ENCODE measurements around the gene SKI. TPM values are rescaled to one million over a fixed set of nuclear protein-coding genes. Genes with fewer than 3 reads are reported as not detected.

SKI gene
- total RNA-seq, 1 donor from 2014 or later = 132 TPM

GRCh38 chr1:2300851-2301606 is 72.9 kb downstream of the SKI start:
- H3K4me3 Mint-ChIP-seq (ENCODE audit: unreplicated experiment) = no peak overlapping the region
- no peak for TF ChIP-seq CTCF (IDR thresholded peaks at IDR 0.05)
- DNase-seq (ENCODE audit: extremely low spot score, unreplicated experiment) = no peak
- H3K27me3 Mint-ChIP-seq (ENCODE audit: unreplicated experiment) = no peaks in the 10 kb centered on the region
- H3K36me3 Mint-ChIP-seq (ENCODE audit: unreplicated experiment) = peaks cover 8% of the 10 kb centered on the region
- peak overlapping the region; percentile 52 for H3K27ac Mint-ChIP-seq (ENCODE audit: unreplicated experiment)
- peaks cover 31% of the 10 kb centered on the region for H3K4me1 Mint-ChIP-seq (ENCODE audit: unreplicated experiment)
- H3K9me3 Mint-ChIP-seq (ENCODE audit: unreplicated experiment) = no peaks in the 10 kb centered on the region

DNA sequence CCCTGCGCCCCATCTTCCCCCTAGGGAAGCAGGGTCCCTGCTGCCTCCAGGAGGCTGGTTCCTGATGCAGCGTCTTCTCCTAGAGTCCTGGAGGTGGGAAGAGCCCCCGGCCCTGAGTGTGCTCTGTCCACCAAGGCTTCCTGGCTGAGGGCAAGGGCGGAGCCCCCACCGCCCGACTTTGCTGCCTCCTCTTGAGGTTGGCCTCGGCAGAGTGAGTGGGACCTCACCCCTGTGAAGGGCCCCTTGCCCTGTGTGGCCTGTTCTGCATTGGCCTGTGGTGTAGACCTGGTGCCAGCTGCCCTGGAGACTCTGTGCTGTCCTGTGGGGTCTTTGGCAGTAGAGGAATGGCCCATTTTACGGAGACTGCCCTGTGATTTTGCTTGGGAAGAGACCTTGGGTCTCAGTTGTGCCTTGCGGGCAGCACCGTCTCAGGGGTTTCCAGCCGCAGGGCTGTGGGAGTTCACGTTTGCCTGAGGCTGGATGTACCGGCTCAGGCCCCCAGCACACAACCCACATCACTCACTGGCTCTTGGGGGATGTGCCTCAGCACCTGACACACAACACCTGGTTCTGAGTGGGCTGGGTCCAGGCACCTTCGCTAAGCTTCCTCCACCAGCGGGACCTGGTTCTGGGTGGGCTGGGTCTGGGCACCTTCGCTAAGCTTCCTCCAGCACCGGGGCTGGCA is 73.6 kb downstream of the SKI start:
- no peak overlapping the region for H3K27ac Mint-ChIP-seq (ENCODE audit: unreplicated experiment)
- H3K36me3 Mint-ChIP-seq (ENCODE audit: unreplicated experiment) = peaks cover 9% of the 10 kb centered on the region
- no peak overlapping the region for H3K4me3 Mint-ChIP-seq (ENCODE audit: unreplicated experiment)
- H3K4me1 Mint-ChIP-seq (ENCODE audit: unreplicated experiment) = peaks cover 27% of the 10 kb centered on the region
- H3K9me3 Mint-ChIP-seq (ENCODE audit: unreplicated experiment) = no peaks in the 10 kb centered on the region
- DNase-seq (ENCODE audit: extremely low spot score, unreplicated experiment) = no peak
- no peaks in the 10 kb centered on the region for H3K27me3 Mint-ChIP-seq (ENCODE audit: unreplicated experiment)
- TF ChIP-seq CTCF (IDR thresholded peaks at IDR 0.05) = no peak

- Mint-ChIP-seq H3K4me1 (ENCODE audit: unreplicated experiment) (peaks cover 27% of the 10 kb centered on the region), H3K9me3 (ENCODE audit: unreplicated experiment) (no peaks in the 10 kb centered on the region), H3K27ac (ENCODE audit: unreplicated experiment) (no peak overlapping the region), H3K4me3 (ENCODE audit: unreplicated experiment) (no peak overlapping the region), H3K27me3 (ENCODE audit: unreplicated experiment) (no peaks in the 10 kb centered on the region), H3K36me3 (ENCODE audit: unreplicated experiment) (peaks cover 10% of the 10 kb centered on the region)
- TF ChIP-seq CTCF (IDR thresholded peaks at IDR 0.05) = no peak
- no peak for DNase-seq (ENCODE audit: extremely low spot score, unreplicated experiment)
These were observed 74.3 kb downstream of the SKI start for GRCh38 chr1:2302292-2302925.

DNA sequence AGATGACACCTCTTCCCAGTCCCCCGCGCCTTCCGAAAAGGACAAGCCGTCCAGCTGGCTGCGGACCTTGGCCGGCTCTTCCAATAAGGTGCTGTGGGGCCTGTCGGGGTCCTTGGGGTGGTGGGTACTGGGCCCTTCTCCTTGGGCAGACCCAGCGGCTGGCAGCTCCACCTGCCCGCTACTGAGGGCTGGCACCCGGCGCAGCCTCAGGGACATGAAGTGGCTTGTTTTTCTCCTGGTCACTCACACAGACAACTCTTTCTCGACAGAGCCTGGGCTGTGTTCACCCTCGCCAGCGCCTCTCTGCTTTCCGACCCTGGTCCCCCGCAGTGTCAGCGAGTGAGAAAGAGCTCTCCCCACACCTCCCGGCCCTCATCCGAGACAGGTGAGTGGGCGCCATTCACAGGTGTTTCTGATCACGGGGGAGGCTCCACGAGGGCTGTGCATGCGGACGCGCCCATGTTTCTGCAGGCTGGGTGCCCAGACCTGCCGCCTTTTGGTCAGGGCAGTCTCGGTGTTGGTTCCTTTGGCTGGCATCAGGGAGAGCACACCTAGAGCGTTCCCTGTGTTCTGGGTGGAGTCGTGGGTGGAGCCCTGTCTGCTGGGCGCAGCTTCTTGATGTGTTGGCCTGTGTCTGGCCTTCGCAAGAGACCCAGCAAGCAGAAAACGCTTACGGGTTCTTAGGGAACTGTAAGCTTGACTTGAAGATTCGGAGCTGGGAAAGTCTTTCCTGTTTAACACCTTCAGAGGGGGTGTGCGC is 75.1 kb downstream of the SKI start:
- DNase-seq (ENCODE audit: extremely low spot score, unreplicated experiment) = no peak
- Mint-ChIP-seq H3K36me3 (ENCODE audit: unreplicated experiment) (peaks cover 17% of the 10 kb centered on the region), H3K27me3 (ENCODE audit: unreplicated experiment) (no peaks in the 10 kb centered on the region), H3K4me3 (ENCODE audit: unreplicated experiment) (no peak overlapping the region), H3K4me1 (ENCODE audit: unreplicated experiment) (peaks cover 27% of the 10 kb centered on the region), H3K27ac (ENCODE audit: unreplicated experiment) (no peak overlapping the region), H3K9me3 (ENCODE audit: unreplicated experiment) (no peaks in the 10 kb centered on the region)
- no peak for TF ChIP-seq CTCF (IDR thresholded peaks at IDR 0.05)

All from osteocyte (in vitro differentiated cells).